DOHH2 (cell line): ENCODE results near the gene SLC1A1.

ENCODE experiments used
- CTCF ChIP-seq: fragments of 200-600 bp; sonication (generic); IDR thresholded peaks from one replicate; pipeline ENCODE4 v1.5.1; 2014; ENCODE audit warnings: antibody characterized with exemption, mild to moderate bottlenecking, low read depth, low read length; ENCODE audit not compliant: poor library complexity, severe bottlenecking
- EZH2phosphoT487 ChIP-seq: fragments of 200-600 bp; sonication (generic); IDR thresholded peaks from 2 replicates; pipeline ENCODE4 v1.6.1; 2017; ENCODE audit warnings: borderline replicate concordance, mild to moderate bottlenecking, antibody characterized with exemption, low read length, moderate library complexity, mixed read lengths

DNA sequence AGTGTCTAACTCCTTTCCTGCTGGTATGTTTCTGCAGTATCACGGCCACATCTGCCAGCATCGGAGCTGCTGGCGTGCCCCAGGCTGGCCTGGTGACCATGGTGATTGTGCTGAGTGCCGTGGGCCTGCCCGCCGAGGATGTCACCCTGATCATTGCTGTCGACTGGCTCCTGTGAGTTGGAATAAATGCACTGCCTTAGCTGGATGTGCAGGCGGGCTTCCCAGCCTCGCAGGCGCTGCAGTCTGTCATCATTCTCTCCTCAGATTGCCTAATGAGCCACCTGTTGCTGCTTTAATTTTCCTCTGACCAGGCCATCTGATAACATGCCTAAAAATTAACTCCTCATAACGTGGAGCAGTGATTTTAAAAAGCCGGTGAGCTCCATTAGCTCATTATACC lies 92.7 kb downstream of the SLC1A1 start:
- TF ChIP-seq CTCF (no peak), EZH2phosphoT487 (no peak)
